ENCODE data around the gene SOWAHA.
"Not testable (repeated sequence)": the region's sequence is repeated elsewhere in the genome, so short reads cannot be mapped to it uniquely, and the experiment has no call there.

Gene SOWAHA

GRCh38 chr5:132778129-132778528 is 35.0 kb upstream of the SOWAHA start:
- no peak for DNase-seq

GRCh38 chr5:132778856-132779255 is 34.2 kb upstream of the SOWAHA start:
- DNase-seq = no peak

- DNase-seq = no peak
Observed at GRCh38 chr5:132779961-132780360, 33.1 kb upstream of the SOWAHA start.

GRCh38 chr5:132780577-132780976 is 32.5 kb upstream of the SOWAHA start:
- no peak for DNase-seq

GRCh38 chr5:132781029-132781428 is 32.1 kb upstream of the SOWAHA start:
- no peak for DNase-seq

GRCh38 chr5:132782101-132782500 is 31.0 kb upstream of the SOWAHA start:
- no peak for DNase-seq

- no peak for DNase-seq
Observed at GRCh38 chr5:132785365-132785764, 27.7 kb upstream of the SOWAHA start.

GRCh38 chr5:132785864-132786263 is 27.2 kb upstream of the SOWAHA start:
- DNase-seq = no peak

- no peak for DNase-seq
Observed at GRCh38 chr5:132787076-132787475, 26.0 kb upstream of the SOWAHA start.

- DNase-seq = no peak
Observed at GRCh38 chr5:132788508-132788907, 24.6 kb upstream of the SOWAHA start.

- no peak for DNase-seq
Observed at GRCh38 chr5:132788990-132789886, 23.9 kb upstream of the SOWAHA start.

- DNase-seq = no peak
Observed at GRCh38 chr5:132790201-132790865, 22.8 kb upstream of the SOWAHA start.

- DNase-seq = no peak
Observed at GRCh38 chr5:132791026-132791425, 22.1 kb upstream of the SOWAHA start.

GRCh38 chr5:132797651-132798050 is 15.5 kb upstream of the SOWAHA start:
- DNase-seq = no peak

GRCh38 chr5:132799392-132799791 is 13.7 kb upstream of the SOWAHA start:
- no peak for DNase-seq

GRCh38 chr5:132800545-132800944 is 12.6 kb upstream of the SOWAHA start:
- DNase-seq = no peak

GRCh38 chr5:132802044-132802684 is 10.9 kb upstream of the SOWAHA start:
- no peak for DNase-seq

GRCh38 chr5:132802685-132803066 is 10.4 kb upstream of the SOWAHA start:
- not testable (repeated sequence) for DNase-seq

- DNase-seq = not testable (repeated sequence)
Observed at GRCh38 chr5:132804219-132804618, 8.9 kb upstream of the SOWAHA start.

GRCh38 chr5:132805872-132806271 is 7.2 kb upstream of the SOWAHA start:
- DNase-seq = not testable (repeated sequence)

- DNase-seq = not testable (repeated sequence)
Observed at GRCh38 chr5:132806804-132807162, 6.3 kb upstream of the SOWAHA start.

GRCh38 chr5:132807163-132807838 is 5.8 kb upstream of the SOWAHA start:
- DNase-seq = no peak

- no peak for DNase-seq
Observed at GRCh38 chr5:132808448-132808847, 4.7 kb upstream of the SOWAHA start.

Measured in CD4-positive, alpha-beta T cell treated with Interleukin-21 for 1 hour (primary cell).